Stimulated activated CD8-positive, alpha-beta memory T cell treated with anti-CD3 and anti-CD28 coated beads, Interleukin-7, amount 100 ng/mL, for 4 hours (primary cell): ENCODE measurements around the gene INA.

Source experiments
- DNase-seq, 2 donors: peaks; one replicate each; pipeline ENCODE4 v3.0.0-alpha.2; 2020; ENCODE audit warnings: low read depth in 2 of 2

The INA gene

GRCh38 chr10:103276251-103276895, 565 bp upstream of the INA start:
- DNase-seq, result no peak

GRCh38 chr10:103277713-103278536, 987 bp downstream of the INA start:
- no peak for DNase-seq

- no peak for DNase-seq
Measured at GRCh38 chr10:103278537-103278823, 1.5 kb downstream of the INA start.

- DNase-seq, result no peak
Measured at GRCh38 chr10:103278862-103279298, 1.9 kb downstream of the INA start.

GRCh38 chr10:103280031-103280430, 3.1 kb downstream of the INA start:
- DNase-seq, result no peak

- DNase-seq, result no peak
Measured at GRCh38 chr10:103280506-103280905, 3.6 kb downstream of the INA start.

- DNase-seq, result no peak
Measured at GRCh38 chr10:103281753-103282152, 4.8 kb downstream of the INA start.

- DNase-seq, result no peak
Measured at GRCh38 chr10:103282961-103283360, 6.0 kb downstream of the INA start.

- DNase-seq, result no peak
Measured at GRCh38 chr10:103284170-103284569, 7.2 kb downstream of the INA start.

- DNase-seq, result no peak
Measured at GRCh38 chr10:103287992-103288391, 11.1 kb downstream of the INA start.

GRCh38 chr10:103291588-103291987, 14.7 kb downstream of the INA start:
- no peak for DNase-seq

GRCh38 chr10:103295374-103296015, 18.6 kb downstream of the INA start:
- DNase-seq, result no peak

GRCh38 chr10:103307594-103307993, 30.7 kb downstream of the INA start:
- no peak for DNase-seq

GRCh38 chr10:103310197-103310596, 33.3 kb downstream of the INA start:
- no peak for DNase-seq

GRCh38 chr10:103316087-103316486, 39.1 kb downstream of the INA start:
- no peak for DNase-seq

GRCh38 chr10:103327906-103328305, 51.0 kb downstream of the INA start:
- no peak for DNase-seq

GRCh38 chr10:103333934-103334520, 57.1 kb downstream of the INA start:
- DNase-seq, result no peak

- DNase-seq, result no peak
Measured at GRCh38 chr10:103334567-103334966, 57.6 kb downstream of the INA start.

- no peak for DNase-seq
Measured at GRCh38 chr10:103336370-103336769, 59.4 kb downstream of the INA start.
